Thyroid gland (tissue), 4 donors: Measurements from ENCODE around the gene CRYGA. TPM values are rescaled to one million over a fixed set of nuclear protein-coding genes. Genes with fewer than 3 reads are reported as not detected.
"Not testable (repeated sequence)": the region's sequence is repeated elsewhere in the genome, so short reads cannot be mapped to it uniquely, and the experiment has no call there.

Experiments used
- DNase-seq, 2 donors: peaks; one replicate each; pipeline ENCODE4 v3.0.0-alpha.2; 2019
- H3K27ac ChIP-seq, 3 donors: fragments of 200-600 bp; sonication (generic); 1 replicate in 2 of 3; 2 replicates in 1 of 3; pipeline ENCODE4 v1.5.1; 2016 to 2019; ENCODE audit warnings: mild to moderate bottlenecking in 1 of 3, moderate library complexity in 1 of 3
- H3K27me3 ChIP-seq: fragments of 200-600 bp; sonication (generic); one replicate; pipeline ENCODE4 v1.5.1; 2019
- H3K36me3 ChIP-seq, 2 donors: fragments of 200-600 bp; sonication (generic); one replicate each; pipeline ENCODE4 v1.5.1; 2016 to 2019
- H3K4me1 ChIP-seq, 2 donors: fragments of 200-600 bp; sonication (generic); one replicate each; pipeline ENCODE4 v1.5.1; 2017 to 2019
- H3K4me3 ChIP-seq, 3 donors: fragments of 200-600 bp; sonication (generic); replicated peaks in 1 of 3; 1 replicate in 2 of 3; 2 replicates in 1 of 3; pipeline ENCODE4 v1.5.1; 2016; ENCODE audit warnings: mild to moderate bottlenecking in 1 of 3
- H3K9me3 ChIP-seq: fragments of 200-600 bp; sonication (generic); one replicate; pipeline ENCODE4 v1.5.1; 2017
- CTCF ChIP-seq, 6 experiments: fragments of 200-600 bp in 3 of 6; fragments of 450-650 bp in 3 of 6; sonication (generic) in 3 of 6; IDR thresholded peaks; one replicate each; pipeline ENCODE4 v1.5.1; 2016 to 2019; ENCODE audit warnings: antibody characterized with exemption in 6 of 6, mild to moderate bottlenecking in 2 of 6, inconsistent platforms in 1 of 6, moderate library complexity in 1 of 6
- POLR2A ChIP-seq, 2 donors: fragments of 450-650 bp; IDR thresholded peaks; one replicate each; pipeline ENCODE4 v1.6.1; 2017; ENCODE audit warnings: antibody characterized with exemption in 2 of 2, mild to moderate bottlenecking in 2 of 2, moderate library complexity in 1 of 2
- WGBS, 2 donors: methylation state at CpG; one replicate each; pipeline ENCODE4 v1.1.5; 2017; 5-methylcytosine and 5-hydroxymethylcytosine counted together
- intact Hi-C: fragments of 100-400 bp; cut with DNase I; formaldehyde crosslinking; loops from one replicate; pipeline ENCODE4 v1.15.1; 2023
- total RNA-seq, 4 donors: library from RNA; depleted of rRNA; stranded (reverse); fragments of >200 nt; gene quantifications; one replicate each; pipeline ENCODE4 v1.2.3, GENCODE V29; 2016

Gene CRYGA
- total RNA-seq, 4 donors from 2014 or later = not detected

- Histone ChIP-seq H3K4me1 (peaks cover 0 to 4% of the 10 kb centered on the region in 2 donors), H3K27me3 (peaks cover 4% of the 10 kb centered on the region), H3K27ac (no peak overlapping the region), H3K4me3 (no peak overlapping the region), H3K36me3 (no peaks in the 10 kb centered on the region), H3K9me3 (no peaks in the 10 kb centered on the region)
- TF ChIP-seq CTCF (IDR thresholded peaks at IDR 0.05) (no peak), POLR2A (IDR thresholded peaks at IDR 0.05) (no peak)
- intact Hi-C loops = no loop called here
- no peak for DNase-seq
- WGBS, 2 donors = 91 to 98% methylated on average over 1 of the region's 1 CpG
Measured at GRCh38 chr2:208122248-208122647, 41.1 kb downstream of the CRYGA start.

GRCh38 chr2:208118918-208119317 lies 44.5 kb downstream of the CRYGA start:
- Histone ChIP-seq H3K4me3 (no peak overlapping the region), H3K9me3 (no peaks in the 10 kb centered on the region), H3K36me3 (no peaks in the 10 kb centered on the region), H3K27ac (no peak overlapping the region), H3K4me1 (no peaks in the 10 kb centered on the region), H3K27me3 (peaks cover 6% of the 10 kb centered on the region)
- TF ChIP-seq POLR2A (IDR thresholded peaks at IDR 0.05) (no peak), CTCF (IDR thresholded peaks at IDR 0.05) (no peak)
- no peak for DNase-seq
- intact Hi-C loops = no loop called here
- WGBS, 2 donors = 93 to 99% methylated on average over 3 of the region's 3 CpGs

- 93 to 97% methylated on average over 11 of the region's 11 CpGs for WGBS, 2 donors
- H3K36me3 ChIP-seq, H3K4me1 ChIP-seq, intact Hi-C loops, DNase-seq, H3K27me3 ChIP-seq, H3K4me3 ChIP-seq, H3K9me3 ChIP-seq, H3K27ac ChIP-seq: not testable (repeated sequence)
Measured at GRCh38 chr2:208117390-208117789, 46.0 kb downstream of the CRYGA start.

GRCh38 chr2:208112969-208113368 lies 50.4 kb downstream of the CRYGA start:
- H3K4me3 ChIP-seq = no peak overlapping the region
- 35 to 48% methylated on average over 7 of the region's 7 CpGs for WGBS, 2 donors
- intact Hi-C loops = no loop called here
- no peak overlapping the region for H3K27ac ChIP-seq
- H3K9me3 ChIP-seq = no peaks in the 10 kb centered on the region
- H3K27me3 ChIP-seq = peaks cover 4% of the 10 kb centered on the region
- no peak for DNase-seq
- TF ChIP-seq CTCF (IDR thresholded peaks at IDR 0.05) (no peak), POLR2A (IDR thresholded peaks at IDR 0.05) (no peak)
- no peaks in the 10 kb centered on the region for H3K36me3 ChIP-seq
- H3K4me1 ChIP-seq = no peaks in the 10 kb centered on the region

- H3K4me3 ChIP-seq, DNase-seq, H3K9me3 ChIP-seq, H3K27ac ChIP-seq, H3K36me3 ChIP-seq, intact Hi-C loops, H3K27me3 ChIP-seq, H3K4me1 ChIP-seq: not testable (repeated sequence)
- 10 to 14% methylated on average over 13 to 23 of the region's 36 CpGs for WGBS, 2 donors
Measured at GRCh38 chr2:208112273-208112745, 51.1 kb downstream of the CRYGA start.

Other genes with a start within 250 kb of the CRYGA start
- gene PLEKHM3, start 138.1 kb downstream of the CRYGA start, total RNA-seq = 10 to 100 TPM; 42.2 to 53.0 (median 44.5) TPM
- not detected for gene CRYGD, start 39.1 kb downstream of the CRYGA start, total RNA-seq
- not detected for gene CRYGC, start 33.8 kb downstream of the CRYGA start, total RNA-seq
- gene CRYGB, start 17.4 kb downstream of the CRYGA start, total RNA-seq = not detected
- gene C2orf80, start 26.4 kb upstream of the CRYGA start, total RNA-seq = not detected
- gene IDH1, start 91.5 kb upstream of the CRYGA start, total RNA-seq = 10 to 100 TPM; 53.9 to 90.2 (median 61.6) TPM
- 10 to 100 TPM; 35.2 to 51.3 (median 41.7) TPM for gene PIKFYVE, start 102.7 kb upstream of the CRYGA start, total RNA-seq
- not detected for gene PTH2R, start 243.2 kb upstream of the CRYGA start, total RNA-seq